K562 (cell line): ENCODE data around the gene EZH1. TPM values are rescaled to one million over a fixed set of nuclear protein-coding genes. Genes with fewer than 3 reads are reported as not detected.

ENCODE experiments used
- DMBX1 ChIP-seq: fragments of 250-450 bp; sonication (Bioruptor Pico); IDR thresholded peaks from 2 replicates; pipeline ENCODE4 v1.8.0; 2022; ENCODE audit warnings: inconsistent platforms, mild to moderate bottlenecking, moderate library complexity, borderline replicate concordance
- GABPB1 ChIP-seq: sonication (generic); formaldehyde crosslinking; IDR thresholded peaks from 2 replicates; pipeline ENCODE4 v1.8.0; 2022; ENCODE audit warnings: mild to moderate bottlenecking, missing genetic modification reagents
- MBD1 ChIP-seq: fragments of 250-450 bp; sonication (Bioruptor Pico); IDR thresholded peaks from 2 replicates; pipeline ENCODE4 v1.8.0; 2022; ENCODE audit warnings: inconsistent platforms
- SIX5 ChIP-seq, 2 experiments: IDR thresholded peaks; 2 replicates each; pipeline ENCODE4 v1.6.1; 2011; ENCODE audit warnings: low read length in 2 of 2, borderline replicate concordance in 1 of 2, low read depth in 1 of 2, mild to moderate bottlenecking in 1 of 2, moderate library complexity in 1 of 2; ENCODE audit not compliant: insufficient read depth in 1 of 2
- SNRNP70 ChIP-seq: fragments of 200-400 bp; formaldehyde crosslinking; optimal IDR thresholded peaks from 2 replicates; pipeline ENCODE3; 2017; ENCODE audit warnings: low read depth, low read length
- SOX6 ChIP-seq: fragments of 450-650 bp; IDR thresholded peaks from 2 replicates; pipeline ENCODE4 v1.6.1; 2014; ENCODE audit warnings: mild to moderate bottlenecking
- ZNF740 ChIP-seq, 3 experiments: fragments of 200-800 bp in 1 of 3; sonication (Bioruptor generic) in 1 of 3; sonication (generic) in 1 of 3; formaldehyde crosslinking in 1 of 3; IDR thresholded peaks; 2 replicates each; pipeline versions ENCODE4 v1.6.1 to v1.8.0; 2016 to 2022; ENCODE audit warnings: mild to moderate bottlenecking in 2 of 3, missing compliant biosample characterization in 2 of 3, missing genetic modification characterization in 2 of 3, missing genetic modification reagents in 1 of 3
- polyA plus RNA-seq, 8 experiments: library from polyadenylated mRNA; depleted of rRNA in 4 of 8; stranded (reverse) in 5 of 8; unstranded in 3 of 8; fragments of >200 nt; fragmentation: Nextera tagmentation in 2 of 8; fragmentation: Illumina TruSeq in 1 of 8; extraction: Ambion mirVana in 2 of 8; extraction: Trizol in 1 of 8; gene quantifications; 2 replicates each; pipeline versions ENCODE4 v1.2.1 to v1.2.3, GENCODE V29; 2011 to 2014; ENCODE audit warnings: inconsistent platforms in 1 of 8, missing spikeins in 1 of 8
- total RNA-seq, 7 experiments: library from RNA; depleted of rRNA in 6 of 7; stranded (reverse); fragments of >200 nt in 6 of 7; fragmentation: Illumina TruSeq in 2 of 7; extraction: Trizol in 2 of 7; gene quantifications; 2 replicates each; pipeline versions ENCODE4 v1.2.1 to v1.2.3, GENCODE V29; 2011 to 2021; ENCODE audit warnings: low replicate concordance in 1 of 7
- TF ChIP-seq, protein P1 (sequence below): fragments of 250-450 bp; sonication (Bioruptor Pico); IDR thresholded peaks from 2 replicates; pipeline ENCODE4 v1.4.0; 2020; ENCODE audit warnings: mild to moderate bottlenecking, moderate library complexity, borderline replicate concordance
- TF ChIP-seq, protein P2 (sequence below): fragments of 250-450 bp; sonication (Bioruptor Pico); IDR thresholded peaks from 2 replicates; pipeline ENCODE4 v1.8.0; 2021; ENCODE audit warnings: moderate library complexity, mild to moderate bottlenecking, inconsistent platforms
- TF ChIP-seq, protein P3 (sequence below): sonication (generic); formaldehyde crosslinking; IDR thresholded peaks from 2 replicates; pipeline ENCODE4 v1.8.1; 2023; ENCODE audit warnings: mild to moderate bottlenecking, missing genetic modification reagents

EZH1 gene
- total and polyA plus RNA-seq, 9 of the 15 experiments (the other 6 are each of a cell fraction or from before 2014, with no cell fraction given), result 8.6 to 40.8 (median 22.9) TPM

- TF ChIP-seq ZNF740 (CRISPR knock-in tag; IDR thresholded peaks at IDR 0.05), result 0 out of 2 replicates have a peak, but pooled peaks have one; percentile 33
- no peak; a peak in 1 of 4 replicates for TF ChIP-seq ZNF740 (tag; IDR thresholded peaks at IDR 0.05)
- TF ChIP-seq, protein P1, sequence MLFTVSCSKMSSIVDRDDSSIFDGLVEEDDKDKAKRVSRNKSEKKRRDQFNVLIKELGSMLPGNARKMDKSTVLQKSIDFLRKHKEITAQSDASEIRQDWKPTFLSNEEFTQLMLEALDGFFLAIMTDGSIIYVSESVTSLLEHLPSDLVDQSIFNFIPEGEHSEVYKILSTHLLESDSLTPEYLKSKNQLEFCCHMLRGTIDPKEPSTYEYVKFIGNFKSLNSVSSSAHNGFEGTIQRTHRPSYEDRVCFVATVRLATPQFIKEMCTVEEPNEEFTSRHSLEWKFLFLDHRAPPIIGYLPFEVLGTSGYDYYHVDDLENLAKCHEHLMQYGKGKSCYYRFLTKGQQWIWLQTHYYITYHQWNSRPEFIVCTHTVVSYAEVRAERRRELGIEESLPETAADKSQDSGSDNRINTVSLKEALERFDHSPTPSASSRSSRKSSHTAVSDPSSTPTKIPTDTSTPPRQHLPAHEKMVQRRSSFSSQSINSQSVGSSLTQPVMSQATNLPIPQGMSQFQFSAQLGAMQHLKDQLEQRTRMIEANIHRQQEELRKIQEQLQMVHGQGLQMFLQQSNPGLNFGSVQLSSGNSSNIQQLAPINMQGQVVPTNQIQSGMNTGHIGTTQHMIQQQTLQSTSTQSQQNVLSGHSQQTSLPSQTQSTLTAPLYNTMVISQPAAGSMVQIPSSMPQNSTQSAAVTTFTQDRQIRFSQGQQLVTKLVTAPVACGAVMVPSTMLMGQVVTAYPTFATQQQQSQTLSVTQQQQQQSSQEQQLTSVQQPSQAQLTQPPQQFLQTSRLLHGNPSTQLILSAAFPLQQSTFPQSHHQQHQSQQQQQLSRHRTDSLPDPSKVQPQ, result no peak
- TF ChIP-seq MBD1 (CRISPR knock-in tag), result no peak
- TF ChIP-seq SOX6, result peak; percentile 77
- no peak for TF ChIP-seq SNRNP70
- TF ChIP-seq, protein P2, sequence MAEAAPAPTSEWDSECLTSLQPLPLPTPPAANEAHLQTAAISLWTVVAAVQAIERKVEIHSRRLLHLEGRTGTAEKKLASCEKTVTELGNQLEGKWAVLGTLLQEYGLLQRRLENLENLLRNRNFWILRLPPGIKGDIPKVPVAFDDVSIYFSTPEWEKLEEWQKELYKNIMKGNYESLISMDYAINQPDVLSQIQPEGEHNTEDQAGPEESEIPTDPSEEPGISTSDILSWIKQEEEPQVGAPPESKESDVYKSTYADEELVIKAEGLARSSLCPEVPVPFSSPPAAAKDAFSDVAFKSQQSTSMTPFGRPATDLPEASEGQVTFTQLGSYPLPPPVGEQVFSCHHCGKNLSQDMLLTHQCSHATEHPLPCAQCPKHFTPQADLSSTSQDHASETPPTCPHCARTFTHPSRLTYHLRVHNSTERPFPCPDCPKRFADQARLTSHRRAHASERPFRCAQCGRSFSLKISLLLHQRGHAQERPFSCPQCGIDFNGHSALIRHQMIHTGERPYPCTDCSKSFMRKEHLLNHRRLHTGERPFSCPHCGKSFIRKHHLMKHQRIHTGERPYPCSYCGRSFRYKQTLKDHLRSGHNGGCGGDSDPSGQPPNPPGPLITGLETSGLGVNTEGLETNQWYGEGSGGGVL, result no peak
- no peak for TF ChIP-seq SIX5 (IDR thresholded peaks at IDR 0.05; ENCODE audit: borderline replicate concordance in 1 of 2, insufficient read depth in 1 of 2, low read depth in 1 of 2, low read length in 2 of 2)
- TF ChIP-seq, protein P3, sequence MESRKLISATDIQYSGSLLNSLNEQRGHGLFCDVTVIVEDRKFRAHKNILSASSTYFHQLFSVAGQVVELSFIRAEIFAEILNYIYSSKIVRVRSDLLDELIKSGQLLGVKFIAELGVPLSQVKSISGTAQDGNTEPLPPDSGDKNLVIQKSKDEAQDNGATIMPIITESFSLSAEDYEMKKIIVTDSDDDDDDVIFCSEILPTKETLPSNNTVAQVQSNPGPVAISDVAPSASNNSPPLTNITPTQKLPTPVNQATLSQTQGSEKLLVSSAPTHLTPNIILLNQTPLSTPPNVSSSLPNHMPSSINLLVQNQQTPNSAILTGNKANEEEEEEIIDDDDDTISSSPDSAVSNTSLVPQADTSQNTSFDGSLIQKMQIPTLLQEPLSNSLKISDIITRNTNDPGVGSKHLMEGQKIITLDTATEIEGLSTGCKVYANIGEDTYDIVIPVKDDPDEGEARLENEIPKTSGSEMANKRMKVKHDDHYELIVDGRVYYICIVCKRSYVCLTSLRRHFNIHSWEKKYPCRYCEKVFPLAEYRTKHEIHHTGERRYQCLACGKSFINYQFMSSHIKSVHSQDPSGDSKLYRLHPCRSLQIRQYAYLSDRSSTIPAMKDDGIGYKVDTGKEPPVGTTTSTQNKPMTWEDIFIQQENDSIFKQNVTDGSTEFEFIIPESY (CRISPR knock-in tag), result no peak
- TF ChIP-seq GABPB1 (CRISPR knock-in tag), result no peak
- TF ChIP-seq DMBX1 (CRISPR knock-in tag), result no peak
Observed at GRCh38 chr17:42779936-42780850, 35.4 kb upstream of the EZH1 start, which contains the start of gene WNK4 (continued).
